ENCODE results near the gene EIF3F. TPM values are rescaled to one million over a fixed set of nuclear protein-coding genes. Genes with fewer than 3 reads are reported as not detected.

EIF3F gene
- polyA plus RNA-seq, 2 of the 4 experiments (the other 2 are of a cell fraction): 119 to 293 TPM

GRCh38 chr11:8045839-8046238, 58.7 kb downstream of the EIF3F start (continued):
- TF ChIP-seq HOXA7 (CRISPR knock-in tag; IDR thresholded peaks at IDR 0.05) (no peak), FOXS1 (CRISPR knock-in tag; IDR thresholded peaks at IDR 0.05) (no peak), EHF (CRISPR knock-in tag; IDR thresholded peaks at IDR 0.05) (no peak), BHLHE40 (IDR thresholded peaks at IDR 0.05; ENCODE audit: low read depth, low read length) (no peak), EHMT2 (IDR thresholded peaks at IDR 0.05; ENCODE audit: low read depth) (no peak), JUN (IDR thresholded peaks at IDR 0.05) (no peak), RARB (CRISPR knock-in tag; IDR thresholded peaks at IDR 0.05) (no peak), MAZ (IDR thresholded peaks at IDR 0.05; ENCODE audit: borderline replicate concordance, low read depth, low read length) (no peak), RCOR1 (IDR thresholded peaks at IDR 0.05; ENCODE audit: low read depth, low read length) (no peak), ZSCAN20 (CRISPR knock-in tag; IDR thresholded peaks at IDR 0.05) (no peak)

GRCh38 chr11:8047382-8047781, 60.2 kb downstream of the EIF3F start:
- TF ChIP-seq RAD21 (conservative IDR thresholded peaks at IDR 0.05 in 1 of 2, IDR thresholded peaks at IDR 0.05 in 1 of 2): no peak
- no peak for TF ChIP-seq HES2 (IDR thresholded peaks at IDR 0.05)
- TF ChIP-seq NR3C1 (IDR thresholded peaks at IDR 0.05): no peak
- no peak for TF ChIP-seq SREBF2 (IDR thresholded peaks at IDR 0.05)
- TF ChIP-seq RARB (CRISPR knock-in tag; IDR thresholded peaks at IDR 0.05): no peak
- TF ChIP-seq ZSCAN20 (CRISPR knock-in tag; IDR thresholded peaks at IDR 0.05): no peak
- no peak for TF ChIP-seq ELK1 (IDR thresholded peaks at IDR 0.05; ENCODE audit: low read depth, low read length)
- TF ChIP-seq REST (IDR thresholded peaks at IDR 0.05): no peak
- no peak for TF ChIP-seq CHD2 (IDR thresholded peaks at IDR 0.05; ENCODE audit: low read length, partially characterized antibody)
- no peak for TF ChIP-seq EHF (CRISPR knock-in tag; IDR thresholded peaks at IDR 0.05)
- TF ChIP-seq EP300 (IDR thresholded peaks at IDR 0.05): no peak
- TF ChIP-seq CBX8 (IDR thresholded peaks at IDR 0.05): no peak
- no peak for TF ChIP-seq BCL3 (IDR thresholded peaks at IDR 0.05)
- no peak for TF ChIP-seq HDAC2 (IDR thresholded peaks at IDR 0.05)
- TF ChIP-seq ZFP36 (IDR thresholded peaks at IDR 0.05; ENCODE audit: borderline replicate concordance, partially characterized antibody): no peak
- TF ChIP-seq RFX5 (IDR thresholded peaks at IDR 0.05): no peak
- 7% methylated on average over 3 of the region's 3 CpGs for WGBS (ENCODE audit: missing lambda C conversion rate)
- no peak overlapping the region for H3K4me3 ChIP-seq
- H3K4me1 ChIP-seq: no peaks in the 10 kb centered on the region
- DNase-seq (ENCODE audit: low read depth in 1 of 2, low spot score in 1 of 2): no peak
- ATAC-seq: no peak
- FAIRE-seq: no peak
- CTCF ChIA-PET: interaction anchor here (0.7 to 2.5 kb wide), 3 partner anchors 14 to 52 kb away, joined by 3 to 19 read pairs (median 5); no protein-coding TSS in a partner anchor
- POLR2A ChIA-PET: no interaction called here
- no peak overlapping the region for H3K4me2 ChIP-seq
- no peaks in the 10 kb centered on the region for H3K9me3 ChIP-seq
- no peak overlapping the region for H3K27ac ChIP-seq

All from A549 (cell line).